Lung microvascular endothelial cell (primary cell): ENCODE results near the gene EPHA2. TPM values are rescaled to one million over a fixed set of nuclear protein-coding genes. Genes with fewer than 3 reads are reported as not detected.

ENCODE experiments used
- DNase-seq, 2 donors: peaks; one replicate each; pipeline versions ENCODE4 v3.0.0 to v3.0.0-alpha.2; 2010; ENCODE audit warnings: low read depth in 2 of 2
- total RNA-seq: library from RNA; depleted of rRNA; stranded (reverse); fragments of >200 nt; gene quantifications from 2 replicates; pipeline ENCODE4 v1.2.1, GENCODE V29; 2014

EPHA2 gene
- total RNA-seq, 1 donor from 2014 or later, result 122 TPM

GRCh38 chr1:16093611-16094010, 62.3 kb downstream of the EPHA2 start:
- DNase-seq, result no peak

GRCh38 chr1:16092923-16093511, 62.9 kb downstream of the EPHA2 start:
- DNase-seq, result no peak

GRCh38 chr1:16092097-16092922, 63.6 kb downstream of the EPHA2 start:
- DNase-seq, result no peak

- DNase-seq, result no peak
Measured at GRCh38 chr1:16091296-16091695, 64.6 kb downstream of the EPHA2 start.

- DNase-seq, result peak in 1 of 2 donors; percentile 0
Measured at GRCh38 chr1:16090076-16090826, 65.6 kb downstream of the EPHA2 start.

GRCh38 chr1:16088996-16089395, 66.9 kb downstream of the EPHA2 start:
- DNase-seq, result peak; percentile 88 to 89

GRCh38 chr1:16088351-16088911, 67.4 kb downstream of the EPHA2 start:
- DNase-seq, result no peak

GRCh38 chr1:16087733-16088132, 68.1 kb downstream of the EPHA2 start:
- no peak for DNase-seq

- DNase-seq, result no peak
Measured at GRCh38 chr1:16085522-16085921, 70.3 kb downstream of the EPHA2 start.

GRCh38 chr1:16083486-16083885, 72.4 kb downstream of the EPHA2 start:
- no peak for DNase-seq

GRCh38 chr1:16082283-16083038, 73.4 kb downstream of the EPHA2 start:
- DNase-seq, result peak; percentile 66 to 77

- no peak for DNase-seq
Measured at GRCh38 chr1:16081636-16082035, 74.2 kb downstream of the EPHA2 start.

GRCh38 chr1:16080422-16081150, 75.3 kb downstream of the EPHA2 start:
- DNase-seq, result no peak

GRCh38 chr1:16078925-16079656, 76.8 kb downstream of the EPHA2 start:
- DNase-seq, result peak; percentile 70 to 81

- DNase-seq, result no peak
Measured at GRCh38 chr1:16077406-16078245, 78.2 kb downstream of the EPHA2 start.

GRCh38 chr1:16076865-16077238, 79.0 kb downstream of the EPHA2 start:
- peak in 1 of 2 donors; percentile 22 for DNase-seq

- peak; percentile 60 to 86 for DNase-seq
Measured at GRCh38 chr1:16076031-16076864, 79.6 kb downstream of the EPHA2 start.
